ENCODE measurements around the gene EPHA6.

DNA sequence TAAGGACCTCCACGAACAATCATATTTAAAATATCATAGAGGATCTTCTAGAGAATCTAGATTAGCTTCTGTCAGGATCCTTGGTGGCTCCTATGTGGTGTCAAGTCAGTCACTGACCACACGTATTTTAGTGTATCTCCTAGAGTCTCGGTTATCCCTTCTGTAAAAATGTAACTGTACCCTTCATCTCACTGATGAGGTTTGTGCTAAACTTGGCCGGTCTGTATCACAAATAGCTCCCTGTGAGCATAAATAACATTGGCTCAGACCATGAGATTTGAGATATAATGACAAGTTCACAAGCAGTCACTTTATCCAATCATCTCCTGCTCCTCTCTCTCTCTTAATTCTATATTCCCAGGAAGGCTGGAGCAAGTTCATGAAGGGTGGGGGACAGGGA lies 856.6 kb downstream of the EPHA6 start:
- TF ChIP-seq CTBP1 (IDR thresholded peaks at IDR 0.05; ENCODE audit: borderline replicate concordance) (no peak), L3MBTL2 (conservative IDR thresholded peaks at IDR 0.05) (no peak)

All from HEK293T (cell line).